HepG2 (cell line): ENCODE results near the gene CDK3. TPM values are rescaled to one million over a fixed set of nuclear protein-coding genes. Genes with fewer than 3 reads are reported as not detected.

ENCODE experiments used
- ATM ChIP-seq: fragments of 450-650 bp; IDR thresholded peaks from 2 replicates; pipeline ENCODE4 v1.7.1; 2017; ENCODE audit warnings: mild to moderate bottlenecking, borderline replicate concordance
- ATRX ChIP-seq: sonication (generic); formaldehyde crosslinking; IDR thresholded peaks from 2 replicates; pipeline ENCODE4 v1.4.0; 2020; ENCODE audit warnings: missing genetic modification reagents, borderline replicate concordance
- ELF3 ChIP-seq: IDR thresholded peaks from 2 replicates; pipeline ENCODE4 v1.6.1; 2016; ENCODE audit warnings: missing genetic modification reagents, missing compliant biosample characterization
- GPN1 ChIP-seq: sonication (generic); formaldehyde crosslinking; IDR thresholded peaks from 2 replicates; pipeline ENCODE4 v1.5.1; 2020; ENCODE audit warnings: missing genetic modification reagents, borderline replicate concordance
- HOXA5 ChIP-seq: sonication (generic); formaldehyde crosslinking; IDR thresholded peaks from 2 replicates; pipeline ENCODE4 v1.4.0; 2020; ENCODE audit warnings: missing genetic modification reagents
- NFIB ChIP-seq: sonication (generic); formaldehyde crosslinking; IDR thresholded peaks from 2 replicates; pipeline ENCODE4 v1.9.0; 2021; ENCODE audit warnings: missing genetic modification reagents, mild to moderate bottlenecking, borderline replicate concordance
- RFXANK ChIP-seq: IDR thresholded peaks from 2 replicates; pipeline ENCODE4 v1.6.1; 2016
- SIX4 ChIP-seq: sonication (generic); formaldehyde crosslinking; IDR thresholded peaks from 2 replicates; pipeline ENCODE4 v1.4.0; 2020; ENCODE audit warnings: missing genetic modification reagents
- SMYD3 ChIP-seq: sonication (generic); formaldehyde crosslinking; IDR thresholded peaks from 2 replicates; pipeline ENCODE4 v1.8.1; 2023; ENCODE audit warnings: mild to moderate bottlenecking, missing genetic modification reagents
- TRIM24 ChIP-seq: sonication (generic); formaldehyde crosslinking; IDR thresholded peaks from 2 replicates; pipeline ENCODE4 v1.8.0; 2022; ENCODE audit warnings: mild to moderate bottlenecking, missing genetic modification reagents
- WIZ ChIP-seq: sonication (generic); formaldehyde crosslinking; IDR thresholded peaks from 2 replicates; pipeline ENCODE4 v1.5.1; 2020; ENCODE audit warnings: mild to moderate bottlenecking, missing genetic modification reagents
- ZBTB25 ChIP-seq: IDR thresholded peaks from 2 replicates; pipeline ENCODE4 v1.6.1; 2018; ENCODE audit warnings: missing genetic modification reagents
- ZBTB42 ChIP-seq: sonication (generic); formaldehyde crosslinking; IDR thresholded peaks from 2 replicates; pipeline ENCODE4 v1.5.0; 2020; ENCODE audit warnings: mild to moderate bottlenecking, missing genetic modification reagents
- ZBTB7A ChIP-seq: sonication (generic); formaldehyde crosslinking; IDR thresholded peaks from 2 replicates; pipeline ENCODE4 v1.8.0; 2022; ENCODE audit warnings: mild to moderate bottlenecking, missing genetic modification reagents
- ZFP37 ChIP-seq: sonication (generic); formaldehyde crosslinking; IDR thresholded peaks from 2 replicates; pipeline ENCODE4 v1.4.0; 2020; ENCODE audit warnings: missing genetic modification reagents, borderline replicate concordance
- ZNF292 ChIP-seq: sonication (generic); formaldehyde crosslinking; IDR thresholded peaks from 2 replicates; pipeline ENCODE4 v1.8.1; 2022; ENCODE audit warnings: mild to moderate bottlenecking, low read depth, missing genetic modification reagents, borderline replicate concordance
- ZNF577 ChIP-seq: sonication (generic); formaldehyde crosslinking; IDR thresholded peaks from 2 replicates; pipeline ENCODE4 v1.4.0; 2020; ENCODE audit warnings: mild to moderate bottlenecking, low read depth, missing genetic modification reagents, borderline replicate concordance
- ZNF713 ChIP-seq: sonication (generic); formaldehyde crosslinking; IDR thresholded peaks from 2 replicates; pipeline ENCODE4 v1.4.0; 2020; ENCODE audit warnings: mild to moderate bottlenecking, missing genetic modification reagents
- ZSCAN30 ChIP-seq: sonication (generic); formaldehyde crosslinking; IDR thresholded peaks from 2 replicates; pipeline ENCODE4 v1.5.0; 2020; ENCODE audit warnings: mild to moderate bottlenecking, missing genetic modification reagents
- polyA plus RNA-seq, 8 experiments: library from polyadenylated mRNA; depleted of rRNA in 3 of 8; stranded (reverse) in 7 of 8; unstranded in 1 of 8; fragments of >200 nt; fragmentation: Illumina TruSeq in 4 of 8; extraction: Trizol in 4 of 8; gene quantifications; 2 replicates each; pipeline versions ENCODE4 v1.2.1 to v1.2.3, GENCODE V29; 2011 to 2016; ENCODE audit warnings: low read depth in 4 of 8, missing spikeins in 1 of 8, mixed read lengths in 1 of 8; ENCODE audit not compliant: insufficient read depth in 1 of 8
- total RNA-seq, 5 experiments: library from RNA; depleted of rRNA; stranded (reverse); fragments of >200 nt; fragmentation: Illumina TruSeq; extraction: Trizol; gene quantifications; 2 replicates each; pipeline ENCODE4 v1.2.3, GENCODE V29; 2016; ENCODE audit warnings: low read depth in 1 of 5
- TF ChIP-seq, protein P1 (sequence below): IDR thresholded peaks from 2 replicates; pipeline ENCODE4 v1.6.1; 2016; ENCODE audit warnings: missing genetic modification reagents, missing compliant biosample characterization
- TF ChIP-seq, protein P2 (sequence below): sonication (generic); formaldehyde crosslinking; IDR thresholded peaks from 2 replicates; pipeline ENCODE4 v1.8.0; 2022; ENCODE audit warnings: mild to moderate bottlenecking, missing genetic modification reagents, borderline replicate concordance
- TF ChIP-seq, protein P3 (sequence below): IDR thresholded peaks from 2 replicates; pipeline ENCODE4 v1.6.1; 2012; ENCODE audit warnings: low read depth, low read length, improper control_type of control experiment
- TF ChIP-seq, protein P4 (sequence below): sonication (generic); formaldehyde crosslinking; IDR thresholded peaks from 2 replicates; pipeline ENCODE4 v1.5.1; 2020; ENCODE audit warnings: missing genetic modification reagents, mild to moderate bottlenecking, borderline replicate concordance

Gene CDK3
- total and polyA plus RNA-seq, 2 of the 13 experiments (the other 11 are each of a cell fraction or from before 2014, with no cell fraction given) = 5.8 to 11.4 TPM

- TF ChIP-seq, protein P1, sequence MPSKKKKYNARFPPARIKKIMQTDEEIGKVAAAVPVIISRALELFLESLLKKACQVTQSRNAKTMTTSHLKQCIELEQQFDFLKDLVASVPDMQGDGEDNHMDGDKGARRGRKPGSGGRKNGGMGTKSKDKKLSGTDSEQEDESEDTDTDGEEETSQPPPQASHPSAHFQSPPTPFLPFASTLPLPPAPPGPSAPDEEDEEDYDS = peak; percentile 80
- 0 out of 2 replicates have a peak, but pooled peaks have one; percentile 43 for TF ChIP-seq ZBTB42
- no peak for TF ChIP-seq ATRX (CRISPR knock-in tag)
- peak; percentile 46; the same call in 1 of the 2 replicates for TF ChIP-seq HOXA5 (CRISPR knock-in tag)
- TF ChIP-seq ZNF713 (CRISPR knock-in tag) = 0 out of 2 replicates have a peak, but pooled peaks have one; percentile 41
- TF ChIP-seq, protein P2, sequence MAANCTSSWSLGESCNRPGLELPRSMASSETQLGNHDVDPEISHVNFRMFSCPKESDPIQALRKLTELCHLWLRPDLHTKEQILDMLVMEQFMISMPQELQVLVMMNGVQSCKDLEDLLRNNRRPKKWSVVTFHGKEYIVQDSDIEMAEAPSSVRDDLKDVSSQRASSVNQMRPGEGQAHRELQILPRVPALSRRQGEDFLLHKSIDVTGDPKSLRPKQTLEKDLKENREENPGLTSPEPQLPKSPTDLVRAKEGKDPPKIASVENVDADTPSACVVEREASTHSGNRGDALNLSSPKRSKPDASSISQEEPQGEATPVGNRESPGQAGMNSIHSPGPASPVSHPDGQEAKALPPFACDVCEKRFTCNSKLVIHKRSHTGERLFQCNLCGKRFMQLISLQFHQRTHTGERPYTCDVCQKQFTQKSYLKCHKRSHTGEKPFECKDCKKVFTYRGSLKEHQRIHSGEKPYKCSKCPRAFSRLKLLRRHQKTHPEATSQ (CRISPR knock-in tag) = peak; percentile 78
- TF ChIP-seq GPN1 (CRISPR knock-in tag) = no peak
- TF ChIP-seq, protein P3, sequence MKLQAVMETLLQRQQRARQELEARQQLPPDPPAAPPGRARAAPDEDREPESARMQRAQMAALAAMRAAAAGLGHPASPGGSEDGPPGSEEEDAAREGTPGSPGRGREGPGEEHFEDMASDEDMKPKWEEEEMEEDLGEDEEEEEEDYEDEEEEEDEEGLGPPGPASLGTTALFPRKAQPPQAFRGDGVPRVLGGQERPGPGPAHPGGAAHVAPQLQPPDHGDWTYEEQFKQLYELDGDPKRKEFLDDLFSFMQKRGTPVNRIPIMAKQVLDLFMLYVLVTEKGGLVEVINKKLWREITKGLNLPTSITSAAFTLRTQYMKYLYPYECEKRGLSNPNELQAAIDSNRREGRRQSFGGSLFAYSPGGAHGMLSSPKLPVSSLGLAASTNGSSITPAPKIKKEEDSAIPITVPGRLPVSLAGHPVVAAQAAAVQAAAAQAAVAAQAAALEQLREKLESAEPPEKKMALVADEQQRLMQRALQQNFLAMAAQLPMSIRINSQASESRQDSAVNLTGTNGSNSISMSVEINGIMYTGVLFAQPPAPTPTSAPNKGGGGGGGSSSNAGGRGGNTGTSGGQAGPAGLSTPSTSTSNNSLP = no peak
- no peak for TF ChIP-seq NFIB (CRISPR knock-in tag)
- no peak for TF ChIP-seq TRIM24 (CRISPR knock-in tag)
- TF ChIP-seq, protein P4, sequence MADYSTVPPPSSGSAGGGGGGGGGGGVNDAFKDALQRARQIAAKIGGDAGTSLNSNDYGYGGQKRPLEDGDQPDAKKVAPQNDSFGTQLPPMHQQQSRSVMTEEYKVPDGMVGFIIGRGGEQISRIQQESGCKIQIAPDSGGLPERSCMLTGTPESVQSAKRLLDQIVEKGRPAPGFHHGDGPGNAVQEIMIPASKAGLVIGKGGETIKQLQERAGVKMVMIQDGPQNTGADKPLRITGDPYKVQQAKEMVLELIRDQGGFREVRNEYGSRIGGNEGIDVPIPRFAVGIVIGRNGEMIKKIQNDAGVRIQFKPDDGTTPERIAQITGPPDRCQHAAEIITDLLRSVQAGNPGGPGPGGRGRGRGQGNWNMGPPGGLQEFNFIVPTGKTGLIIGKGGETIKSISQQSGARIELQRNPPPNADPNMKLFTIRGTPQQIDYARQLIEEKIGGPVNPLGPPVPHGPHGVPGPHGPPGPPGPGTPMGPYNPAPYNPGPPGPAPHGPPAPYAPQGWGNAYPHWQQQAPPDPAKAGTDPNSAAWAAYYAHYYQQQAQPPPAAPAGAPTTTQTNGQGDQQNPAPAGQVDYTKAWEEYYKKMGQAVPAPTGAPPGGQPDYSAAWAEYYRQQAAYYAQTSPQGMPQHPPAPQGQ (CRISPR knock-in tag) = no peak
- TF ChIP-seq WIZ = no peak
- TF ChIP-seq ZNF577 (CRISPR knock-in tag) = no peak
- TF ChIP-seq ZSCAN30 (CRISPR knock-in tag) = no peak
- no peak for TF ChIP-seq ZBTB7A (CRISPR knock-in tag)
- TF ChIP-seq SMYD3 (CRISPR knock-in tag) = peak; percentile 34; the same call in 1 of the 2 replicates
- no peak for TF ChIP-seq ZFP37 (CRISPR knock-in tag)
- peak; percentile 15; the same call in 1 of the 2 replicates for TF ChIP-seq SIX4
- no peak; the same call in 1 of the 2 replicates for TF ChIP-seq ZBTB25
- no peak for TF ChIP-seq ATM
- TF ChIP-seq RFXANK (CRISPR knock-in tag) = no peak
- TF ChIP-seq ELF3 (CRISPR knock-in tag) = no peak
- TF ChIP-seq ZNF292 (CRISPR knock-in tag) = peak; percentile 91
Observed at GRCh38 chr17:76027159-76027839, 26.6 kb downstream of the CDK3 start, which contains the start of gene EVPL (continued).
